Measurements from ENCODE around the gene CIT.

Gene CIT

DNA sequence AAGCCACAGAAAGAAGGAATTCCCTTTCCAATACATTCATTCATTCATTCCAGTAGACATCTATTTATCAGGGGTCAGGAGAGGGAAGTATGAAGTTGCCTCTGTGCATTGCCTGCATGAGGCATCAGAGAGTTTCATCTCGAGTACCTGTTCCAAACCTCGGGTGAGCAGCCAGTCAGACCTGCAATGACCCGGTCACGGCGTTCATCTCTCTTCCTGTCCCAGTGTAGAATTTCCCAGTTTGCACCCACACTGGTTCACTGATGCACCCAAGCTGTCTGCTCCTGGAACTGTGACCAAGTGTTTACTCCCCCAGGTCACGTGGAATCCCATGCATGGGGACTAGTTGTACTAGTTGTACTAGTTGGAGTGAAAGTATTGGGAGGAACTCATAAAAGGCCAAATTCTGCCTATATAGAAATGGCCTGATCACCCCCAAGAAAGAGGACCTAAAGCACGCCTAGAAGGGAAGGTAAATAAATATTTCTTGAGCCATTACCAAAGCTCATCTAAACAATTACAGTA is 231.5 kb downstream of the CIT start:
- no peak for TF ChIP-seq ZNF169 (tag by site-specific recombination; IDR thresholded peaks at IDR 0.05)
- no peak for TF ChIP-seq ZNF530 (tag by site-specific recombination; IDR thresholded peaks at IDR 0.05; ENCODE audit: low read depth)
- TF ChIP-seq ZBTB21 (tag by site-specific recombination; IDR thresholded peaks at IDR 0.05) = no peak
- no peak for TF ChIP-seq HOXC10 (CRISPR knock-in tag; IDR thresholded peaks at IDR 0.05)
- H3K36me3 ChIP-seq (ENCODE audit: control insufficient read depth in 2 of 2, insufficient read depth in 1 of 2, low read length in 2 of 2) = no peaks in the 10 kb centered on the region
- no peaks in the 10 kb centered on the region for H3K4me1 ChIP-seq (ENCODE audit: control insufficient read depth, insufficient read depth, low read length)
- no peak overlapping the region for H3K27ac ChIP-seq (ENCODE audit: extremely low read depth, low read depth, low read length)
- no peaks in the 10 kb centered on the region for H3K9me3 ChIP-seq (ENCODE audit: control insufficient read depth, insufficient read depth, low read depth, low read length)
- no peak overlapping the region for H3K4me3 ChIP-seq (ENCODE audit: low read depth, low read length)
- CTCF ChIA-PET = interaction anchor here (0.6 kb wide), 1 partner anchor 102 kb away, joined by 4 read pairs; no protein-coding TSS in a partner anchor
- POLR2A ChIA-PET = no interaction called here

DNA sequence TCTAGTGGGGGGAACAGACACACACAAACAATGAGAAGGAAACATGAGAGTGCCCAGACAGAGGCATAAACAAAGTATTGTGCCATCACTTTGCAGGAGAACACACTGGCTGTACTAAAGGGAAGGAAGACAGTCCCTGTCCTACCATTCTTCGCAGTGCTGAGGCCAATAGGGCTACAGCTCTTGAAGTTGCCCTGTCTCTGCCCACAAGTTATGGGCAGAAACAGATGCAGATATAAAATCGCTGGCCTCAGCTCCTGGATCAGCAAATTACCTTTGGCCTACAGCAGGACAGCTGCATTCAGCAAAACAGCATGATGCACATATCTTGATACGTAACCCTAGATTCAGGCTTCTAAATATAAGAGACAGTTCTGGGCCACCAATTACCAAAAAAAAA is 232.2 kb downstream of the CIT start:
- H3K4me3 ChIP-seq (ENCODE audit: low read depth, low read length) = no peak overlapping the region
- no peaks in the 10 kb centered on the region for H3K4me1 ChIP-seq (ENCODE audit: control insufficient read depth, insufficient read depth, low read length)
- ChIA-PET POLR2A (no interaction called here), CTCF (interaction anchor here (1.0 kb wide), 1 partner anchor 64 kb away, joined by 5 read pairs; no protein-coding TSS in a partner anchor)
- H3K27ac ChIP-seq (ENCODE audit: extremely low read depth, low read depth, low read length) = no peak overlapping the region
- TF ChIP-seq HOXC10 (CRISPR knock-in tag; IDR thresholded peaks at IDR 0.05) (no peak), ZNF174 (tag by site-specific recombination; IDR thresholded peaks at IDR 0.05) (no peak), ZNF354C (tag by site-specific recombination; IDR thresholded peaks at IDR 0.05; ENCODE audit: borderline replicate concordance, low read depth) (no peak), IKZF3 (tag by site-specific recombination; IDR thresholded peaks at IDR 0.05) (no peak), ZNF350 (tag by site-specific recombination; IDR thresholded peaks at IDR 0.05) (no peak), ZNF10 (tag by site-specific recombination; IDR thresholded peaks at IDR 0.05) (no peak), ZNF223 (tag by site-specific recombination; IDR thresholded peaks at IDR 0.05) (no peak), SCRT1 (tag by site-specific recombination; IDR thresholded peaks at IDR 0.05; ENCODE audit: borderline replicate concordance) (no peak)
- TF ChIP-seq, protein P1, sequence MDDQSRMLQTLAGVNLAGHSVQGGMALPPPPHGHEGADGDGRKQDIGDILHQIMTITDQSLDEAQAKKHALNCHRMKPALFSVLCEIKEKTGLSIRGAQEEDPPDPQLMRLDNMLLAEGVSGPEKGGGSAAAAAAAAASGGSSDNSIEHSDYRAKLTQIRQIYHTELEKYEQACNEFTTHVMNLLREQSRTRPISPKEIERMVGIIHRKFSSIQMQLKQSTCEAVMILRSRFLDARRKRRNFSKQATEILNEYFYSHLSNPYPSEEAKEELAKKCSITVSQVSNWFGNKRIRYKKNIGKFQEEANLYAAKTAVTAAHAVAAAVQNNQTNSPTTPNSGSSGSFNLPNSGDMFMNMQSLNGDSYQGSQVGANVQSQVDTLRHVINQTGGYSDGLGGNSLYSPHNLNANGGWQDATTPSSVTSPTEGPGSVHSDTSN (CRISPR knock-in tag; IDR thresholded peaks at IDR 0.05) = no peak
- no peaks in the 10 kb centered on the region for H3K36me3 ChIP-seq (ENCODE audit: control insufficient read depth in 2 of 2, insufficient read depth in 1 of 2, low read length in 2 of 2)
- H3K9me3 ChIP-seq (ENCODE audit: control insufficient read depth, insufficient read depth, low read depth, low read length) = no peaks in the 10 kb centered on the region

DNA sequence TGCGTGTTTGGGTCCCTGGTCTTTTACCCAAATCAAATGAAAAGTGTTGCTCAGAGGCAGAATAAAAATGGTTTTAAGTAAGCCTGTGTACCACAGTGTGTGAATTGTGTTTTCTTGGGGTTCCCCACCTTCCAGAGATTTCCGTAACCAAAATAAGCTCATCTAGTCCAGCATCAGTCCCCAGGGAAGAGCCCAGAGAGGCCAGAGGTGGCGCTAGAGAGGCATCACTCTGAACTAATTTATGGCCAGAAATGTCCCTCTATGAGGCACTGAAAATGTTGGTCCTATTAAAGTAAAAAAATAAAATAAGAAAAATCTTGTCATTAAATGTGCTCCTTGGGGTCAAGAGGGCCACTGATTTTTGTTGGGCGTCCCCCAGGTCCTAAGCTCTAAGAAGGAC is 234.1 kb downstream of the CIT start:
- no peak overlapping the region for H3K4me3 ChIP-seq (ENCODE audit: low read depth, low read length)
- ChIA-PET POLR2A (no interaction called here), CTCF (interaction anchor here (0.5 to 1.6 kb wide), 11 partner anchors 9 to 1497 kb away, joined by 3 to 7 read pairs (median 3); no protein-coding TSS in a partner anchor)
- TF ChIP-seq, protein P2, sequence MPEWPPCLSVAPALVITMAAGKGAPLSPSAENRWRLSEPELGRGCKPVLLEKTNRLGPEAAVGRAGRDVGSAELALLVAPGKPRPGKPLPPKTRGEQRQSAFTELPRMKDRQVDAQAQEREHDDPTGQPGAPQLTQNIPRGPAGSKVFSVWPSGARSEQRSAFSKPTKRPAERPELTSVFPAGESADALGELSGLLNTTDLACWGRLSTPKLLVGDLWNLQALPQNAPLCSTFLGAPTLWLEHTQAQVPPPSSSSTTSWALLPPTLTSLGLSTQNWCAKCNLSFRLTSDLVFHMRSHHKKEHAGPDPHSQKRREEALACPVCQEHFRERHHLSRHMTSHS (tag by site-specific recombination; IDR thresholded peaks at IDR 0.05) = no peak
- TF ChIP-seq, protein P3, sequence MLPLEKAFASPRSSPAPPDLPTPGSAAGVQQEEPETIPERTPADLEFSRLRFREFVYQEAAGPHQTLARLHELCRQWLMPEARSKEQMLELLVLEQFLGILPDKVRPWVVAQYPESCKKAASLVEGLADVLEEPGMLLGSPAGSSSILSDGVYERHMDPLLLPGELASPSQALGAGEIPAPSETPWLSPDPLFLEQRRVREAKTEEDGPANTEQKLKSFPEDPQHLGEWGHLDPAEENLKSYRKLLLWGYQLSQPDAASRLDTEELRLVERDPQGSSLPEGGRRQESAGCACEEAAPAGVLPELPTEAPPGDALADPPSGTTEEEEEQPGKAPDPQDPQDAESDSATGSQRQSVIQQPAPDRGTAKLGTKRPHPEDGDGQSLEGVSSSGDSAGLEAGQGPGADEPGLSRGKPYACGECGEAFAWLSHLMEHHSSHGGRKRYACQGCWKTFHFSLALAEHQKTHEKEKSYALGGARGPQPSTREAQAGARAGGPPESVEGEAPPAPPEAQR (tag by site-specific recombination; IDR thresholded peaks at IDR 0.05) = no peak
- TF ChIP-seq, protein P4, sequence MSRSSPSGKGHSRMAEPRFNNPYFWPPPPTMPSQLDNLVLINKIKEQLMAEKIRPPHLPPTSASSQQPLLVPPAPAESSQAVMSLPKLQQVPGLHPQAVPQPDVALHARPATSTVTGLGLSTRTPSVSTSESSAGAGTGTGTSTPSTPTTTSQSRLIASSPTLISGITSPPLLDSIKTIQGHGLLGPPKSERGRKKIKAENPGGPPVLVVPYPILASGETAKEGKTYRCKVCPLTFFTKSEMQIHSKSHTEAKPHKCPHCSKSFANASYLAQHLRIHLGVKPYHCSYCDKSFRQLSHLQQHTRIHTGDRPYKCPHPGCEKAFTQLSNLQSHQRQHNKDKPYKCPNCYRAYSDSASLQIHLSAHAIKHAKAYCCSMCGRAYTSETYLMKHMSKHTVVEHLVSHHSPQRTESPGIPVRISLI (tag by site-specific recombination; IDR thresholded peaks at IDR 0.05) = no peak
- TF ChIP-seq ZNF529 (tag by site-specific recombination; IDR thresholded peaks at IDR 0.05; ENCODE audit: insufficient replicate concordance) = no peak
- TF ChIP-seq ZIC2 (tag by site-specific recombination; IDR thresholded peaks at IDR 0.05) = no peak
- TF ChIP-seq ZNF654 (tag by site-specific recombination; IDR thresholded peaks at IDR 0.05; ENCODE audit: low read depth) = no peak
- TF ChIP-seq, protein P5, sequence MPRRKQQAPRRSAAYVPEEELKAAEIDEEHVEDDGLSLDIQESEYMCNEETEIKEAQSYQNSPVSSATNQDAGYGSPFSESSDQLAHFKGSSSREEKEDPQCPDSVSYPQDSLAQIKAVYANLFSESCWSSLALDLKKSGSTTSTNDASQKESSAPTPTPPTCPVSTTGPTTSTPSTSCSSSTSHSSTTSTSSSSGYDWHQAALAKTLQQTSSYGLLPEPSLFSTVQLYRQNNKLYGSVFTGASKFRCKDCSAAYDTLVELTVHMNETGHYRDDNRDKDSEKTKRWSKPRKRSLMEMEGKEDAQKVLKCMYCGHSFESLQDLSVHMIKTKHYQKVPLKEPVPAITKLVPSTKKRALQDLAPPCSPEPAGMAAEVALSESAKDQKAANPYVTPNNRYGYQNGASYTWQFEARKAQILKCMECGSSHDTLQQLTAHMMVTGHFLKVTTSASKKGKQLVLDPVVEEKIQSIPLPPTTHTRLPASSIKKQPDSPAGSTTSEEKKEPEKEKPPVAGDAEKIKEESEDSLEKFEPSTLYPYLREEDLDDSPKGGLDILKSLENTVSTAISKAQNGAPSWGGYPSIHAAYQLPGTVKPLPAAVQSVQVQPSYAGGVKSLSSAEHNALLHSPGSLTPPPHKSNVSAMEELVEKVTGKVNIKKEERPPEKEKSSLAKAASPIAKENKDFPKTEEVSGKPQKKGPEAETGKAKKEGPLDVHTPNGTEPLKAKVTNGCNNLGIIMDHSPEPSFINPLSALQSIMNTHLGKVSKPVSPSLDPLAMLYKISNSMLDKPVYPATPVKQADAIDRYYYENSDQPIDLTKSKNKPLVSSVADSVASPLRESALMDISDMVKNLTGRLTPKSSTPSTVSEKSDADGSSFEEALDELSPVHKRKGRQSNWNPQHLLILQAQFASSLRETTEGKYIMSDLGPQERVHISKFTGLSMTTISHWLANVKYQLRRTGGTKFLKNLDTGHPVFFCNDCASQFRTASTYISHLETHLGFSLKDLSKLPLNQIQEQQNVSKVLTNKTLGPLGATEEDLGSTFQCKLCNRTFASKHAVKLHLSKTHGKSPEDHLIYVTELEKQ (tag by site-specific recombination; IDR thresholded peaks at IDR 0.05; ENCODE audit: borderline replicate concordance) = no peak
- no peak for TF ChIP-seq ZNF335 (tag by site-specific recombination; conservative IDR thresholded peaks at IDR 0.05)
- no peak for TF ChIP-seq ZNF610 (tag by site-specific recombination; IDR thresholded peaks at IDR 0.05; ENCODE audit: borderline replicate concordance)
- TF ChIP-seq RBAK (tag by site-specific recombination; IDR thresholded peaks at IDR 0.05) = no peak
- H3K27ac ChIP-seq (ENCODE audit: extremely low read depth, low read depth, low read length) = no peak overlapping the region
- no peaks in the 10 kb centered on the region for H3K9me3 ChIP-seq (ENCODE audit: control insufficient read depth, insufficient read depth, low read depth, low read length)
- H3K4me1 ChIP-seq (ENCODE audit: control insufficient read depth, insufficient read depth, low read length) = no peaks in the 10 kb centered on the region
- H3K36me3 ChIP-seq (ENCODE audit: control insufficient read depth in 2 of 2, insufficient read depth in 1 of 2, low read length in 2 of 2) = no peaks in the 10 kb centered on the region
